Ishikawa (cell line): Measurements from ENCODE around the gene MSX2.

ENCODE experiments used
- CEBPB ChIP-seq: IDR thresholded peaks from 2 replicates; pipeline ENCODE4 v1.6.1; 2012
- CREB1 ChIP-seq: IDR thresholded peaks from 2 replicates; pipeline ENCODE4 v1.6.1; 2012; ENCODE audit warnings: low read depth
- EGR1 ChIP-seq: IDR thresholded peaks from 2 replicates; pipeline ENCODE4 v1.6.1; 2012
- EP300 ChIP-seq: IDR thresholded peaks from 2 replicates; pipeline ENCODE4 v1.6.1; 2012; ENCODE audit warnings: borderline replicate concordance
- FOXM1 ChIP-seq: IDR thresholded peaks from 2 replicates; pipeline ENCODE4 v1.6.1; 2012; ENCODE audit warnings: low read depth, borderline replicate concordance
- MAX ChIP-seq: IDR thresholded peaks from 2 replicates; pipeline ENCODE4 v1.6.1; 2012
- NFIC ChIP-seq: IDR thresholded peaks from 2 replicates; pipeline ENCODE4 v1.6.1; 2012
- RAD21 ChIP-seq: IDR thresholded peaks from 2 replicates; pipeline ENCODE4 v1.6.1; 2012; ENCODE audit warnings: low read depth
- TAF1 ChIP-seq: IDR thresholded peaks from 2 replicates; pipeline ENCODE4 v1.6.1; 2012; ENCODE audit warnings: low read depth, mild to moderate bottlenecking
- TCF12 ChIP-seq: IDR thresholded peaks from 2 replicates; pipeline ENCODE4 v1.6.1; 2012; ENCODE audit warnings: low read depth
- TEAD4 ChIP-seq: IDR thresholded peaks from 2 replicates; pipeline ENCODE4 v1.6.1; 2012
- YY1 ChIP-seq: IDR thresholded peaks from 2 replicates; pipeline ENCODE4 v1.6.1; 2012; ENCODE audit warnings: low read depth
- ZBTB7A ChIP-seq: IDR thresholded peaks from 2 replicates; pipeline ENCODE4 v1.6.1; 2012; ENCODE audit warnings: low read depth
- TF ChIP-seq, protein P1 (sequence below): IDR thresholded peaks from 2 replicates; pipeline ENCODE4 v1.6.1; 2012
- TF ChIP-seq, protein P2 (sequence below): IDR thresholded peaks from 2 replicates; pipeline ENCODE4 v1.6.1; 2012; ENCODE audit warnings: low read depth, mild to moderate bottlenecking

MSX2 gene

DNA sequence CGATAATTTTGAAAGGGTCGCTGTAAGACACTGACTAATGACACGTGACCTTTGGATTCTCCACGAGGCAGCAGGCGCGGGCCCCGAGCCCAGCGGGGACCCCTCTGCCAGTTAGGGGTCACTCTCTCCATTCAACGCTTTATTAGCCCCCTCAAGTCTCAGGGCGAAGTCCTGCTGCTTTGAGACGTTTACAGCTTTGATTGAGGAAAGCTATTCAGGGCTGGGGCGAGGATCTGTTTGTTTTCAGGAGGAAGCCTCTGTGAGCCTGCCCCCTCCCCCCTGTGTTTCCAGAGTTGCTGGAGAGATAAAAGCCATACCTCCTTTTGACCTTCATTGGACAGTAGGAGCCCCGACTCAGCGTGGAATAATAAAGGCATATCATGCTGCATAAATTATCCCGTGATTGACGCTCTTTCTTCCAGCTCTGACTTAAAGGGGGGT, 31.4 kb upstream of the MSX2 start:
- TF ChIP-seq TAF1 (no peak), YY1 (no peak), MAX (no peak), NFIC (no peak), CEBPB (no peak), TCF12 (no peak), ZBTB7A (no peak), RAD21 (no peak)
- TF ChIP-seq, protein P1, sequence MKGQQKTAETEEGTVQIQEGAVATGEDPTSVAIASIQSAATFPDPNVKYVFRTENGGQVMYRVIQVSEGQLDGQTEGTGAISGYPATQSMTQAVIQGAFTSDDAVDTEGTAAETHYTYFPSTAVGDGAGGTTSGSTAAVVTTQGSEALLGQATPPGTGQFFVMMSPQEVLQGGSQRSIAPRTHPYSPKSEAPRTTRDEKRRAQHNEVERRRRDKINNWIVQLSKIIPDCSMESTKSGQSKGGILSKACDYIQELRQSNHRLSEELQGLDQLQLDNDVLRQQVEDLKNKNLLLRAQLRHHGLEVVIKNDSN: no peak
- TF ChIP-seq, protein P2, sequence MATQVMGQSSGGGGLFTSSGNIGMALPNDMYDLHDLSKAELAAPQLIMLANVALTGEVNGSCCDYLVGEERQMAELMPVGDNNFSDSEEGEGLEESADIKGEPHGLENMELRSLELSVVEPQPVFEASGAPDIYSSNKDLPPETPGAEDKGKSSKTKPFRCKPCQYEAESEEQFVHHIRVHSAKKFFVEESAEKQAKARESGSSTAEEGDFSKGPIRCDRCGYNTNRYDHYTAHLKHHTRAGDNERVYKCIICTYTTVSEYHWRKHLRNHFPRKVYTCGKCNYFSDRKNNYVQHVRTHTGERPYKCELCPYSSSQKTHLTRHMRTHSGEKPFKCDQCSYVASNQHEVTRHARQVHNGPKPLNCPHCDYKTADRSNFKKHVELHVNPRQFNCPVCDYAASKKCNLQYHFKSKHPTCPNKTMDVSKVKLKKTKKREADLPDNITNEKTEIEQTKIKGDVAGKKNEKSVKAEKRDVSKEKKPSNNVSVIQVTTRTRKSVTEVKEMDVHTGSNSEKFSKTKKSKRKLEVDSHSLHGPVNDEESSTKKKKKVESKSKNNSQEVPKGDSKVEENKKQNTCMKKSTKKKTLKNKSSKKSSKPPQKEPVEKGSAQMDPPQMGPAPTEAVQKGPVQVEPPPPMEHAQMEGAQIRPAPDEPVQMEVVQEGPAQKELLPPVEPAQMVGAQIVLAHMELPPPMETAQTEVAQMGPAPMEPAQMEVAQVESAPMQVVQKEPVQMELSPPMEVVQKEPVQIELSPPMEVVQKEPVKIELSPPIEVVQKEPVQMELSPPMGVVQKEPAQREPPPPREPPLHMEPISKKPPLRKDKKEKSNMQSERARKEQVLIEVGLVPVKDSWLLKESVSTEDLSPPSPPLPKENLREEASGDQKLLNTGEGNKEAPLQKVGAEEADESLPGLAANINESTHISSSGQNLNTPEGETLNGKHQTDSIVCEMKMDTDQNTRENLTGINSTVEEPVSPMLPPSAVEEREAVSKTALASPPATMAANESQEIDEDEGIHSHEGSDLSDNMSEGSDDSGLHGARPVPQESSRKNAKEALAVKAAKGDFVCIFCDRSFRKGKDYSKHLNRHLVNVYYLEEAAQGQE: no peak

- no peak for TF ChIP-seq EGR1
- no peak for TF ChIP-seq CEBPB
- TF ChIP-seq FOXM1: no peak
- TF ChIP-seq CREB1: no peak
- TF ChIP-seq NFIC: no peak
These were observed 30.5 kb upstream of the MSX2 start for GRCh38 chr5:174693697-174694385.

GRCh38 chr5:174694611-174695010, 29.8 kb upstream of the MSX2 start:
- TF ChIP-seq ZBTB7A (no peak), EP300 (no peak), MAX (no peak), RAD21 (no peak), NFIC (no peak), TEAD4 (no peak), YY1 (no peak), EGR1 (no peak)
- TF ChIP-seq, protein P1: no peak
- TF ChIP-seq, protein P2: no peak

DNA sequence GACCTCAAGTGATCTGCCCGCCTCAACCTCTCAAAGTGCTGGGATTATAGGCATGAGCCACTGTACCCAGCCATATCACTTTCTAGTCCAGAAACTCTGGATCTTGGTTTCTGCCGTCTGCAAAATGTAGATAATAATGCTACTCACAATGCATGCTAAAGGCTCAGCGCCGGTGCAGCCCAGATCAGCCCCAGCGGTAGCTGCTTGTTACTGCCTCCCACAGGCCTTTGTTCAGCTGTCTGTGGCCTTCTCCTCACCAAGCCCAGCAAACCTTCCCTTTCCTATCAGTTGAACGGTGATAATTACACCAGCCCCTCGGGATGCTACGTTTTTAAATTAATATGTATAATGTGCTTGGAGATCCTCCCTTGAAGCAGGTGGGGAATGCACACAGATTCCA, 26.2 kb upstream of the MSX2 start:
- TF ChIP-seq TCF12 (no peak), TEAD4 (no peak)

GRCh38 chr5:174699131-174699530, 25.3 kb upstream of the MSX2 start:
- no peak for TF ChIP-seq EP300
- TF ChIP-seq TAF1: no peak
- TF ChIP-seq, protein P2: no peak
- TF ChIP-seq CEBPB: no peak
- no peak for TF ChIP-seq TEAD4
- TF ChIP-seq CREB1: no peak
- TF ChIP-seq ZBTB7A: no peak
- TF ChIP-seq YY1: no peak
- no peak for TF ChIP-seq MAX
- TF ChIP-seq, protein P1: no peak
